Measurements from ENCODE around the gene RSPH6A. TPM values are rescaled to one million over a fixed set of nuclear protein-coding genes. Genes with fewer than 3 reads are reported as not detected.
"Not testable (repeated sequence)": the region's sequence is repeated elsewhere in the genome, so short reads cannot be mapped to it uniquely, and the experiment has no call there.

Gene RSPH6A
- total and polyA plus RNA-seq, 4 donors: 0.09 to 0.11 TPM; not detected in 2

- WGBS (ENCODE audit: insufficient coverage): 91% methylated on average over 11 of the region's 15 CpGs
- H3K27ac ChIP-seq (ENCODE audit: low read depth, low read length): no peak overlapping the region
- no peak for DNase-seq (ENCODE audit: low read depth in 4 of 6, low spot score in 6 of 6)
Observed at GRCh38 chr19:45762870-45763631, 52.1 kb downstream of the RSPH6A start.

GRCh38 chr19:45761714-45762113 is 53.4 kb downstream of the RSPH6A start:
- Histone ChIP-seq H3K27me3 (ENCODE audit: control insufficient read depth, insufficient read depth, low read length) (peaks cover 15% of the 10 kb centered on the region), H3K9me3 (ENCODE audit: control insufficient read depth, insufficient read depth, low read length) (no peaks in the 10 kb centered on the region), H3K27ac (ENCODE audit: low read depth, low read length) (no peak overlapping the region), H3K4me1 (ENCODE audit: control insufficient read depth, insufficient read depth, low read length) (peaks cover 34% of the 10 kb centered on the region), H3K4me3 (ENCODE audit: low read depth, low read length) (no peak overlapping the region), H3K36me3 (ENCODE audit: control insufficient read depth, insufficient read depth, low read length) (peaks cover 18% of the 10 kb centered on the region)
- DNase-seq (ENCODE audit: low read depth in 4 of 6, low spot score in 6 of 6): no peak
- WGBS (ENCODE audit: insufficient coverage): 63% methylated on average over 17 of the region's 17 CpGs

More at GRCh38 chr19:45762870-45763631, 52.1 kb downstream of the RSPH6A start:
- no peak overlapping the region for H3K4me3 ChIP-seq (ENCODE audit: low read depth, low read length)
- peaks cover 29% of the 10 kb centered on the region for H3K27me3 ChIP-seq (ENCODE audit: control insufficient read depth, insufficient read depth, low read length)
- H3K9me3 ChIP-seq (ENCODE audit: control insufficient read depth, insufficient read depth, low read length): no peaks in the 10 kb centered on the region
- peaks cover 20% of the 10 kb centered on the region for H3K36me3 ChIP-seq (ENCODE audit: control insufficient read depth, insufficient read depth, low read length)
- H3K4me1 ChIP-seq (ENCODE audit: control insufficient read depth, insufficient read depth, low read length): peaks cover 47% of the 10 kb centered on the region

GRCh38 chr19:45758921-45759320 is 56.2 kb downstream of the RSPH6A start:
- no peak overlapping the region for H3K27ac ChIP-seq (ENCODE audit: low read depth, low read length)
- no peaks in the 10 kb centered on the region for H3K36me3 ChIP-seq (ENCODE audit: control insufficient read depth, insufficient read depth, low read length)
- peaks cover 2% of the 10 kb centered on the region for H3K27me3 ChIP-seq (ENCODE audit: control insufficient read depth, insufficient read depth, low read length)
- no peak for DNase-seq (ENCODE audit: low read depth in 4 of 6, low spot score in 6 of 6)
- 81% methylated on average over 8 of the region's 9 CpGs for WGBS (ENCODE audit: insufficient coverage)
- no peaks in the 10 kb centered on the region for H3K9me3 ChIP-seq (ENCODE audit: control insufficient read depth, insufficient read depth, low read length)
- no peak overlapping the region for H3K4me3 ChIP-seq (ENCODE audit: low read depth, low read length)
- peaks cover 6% of the 10 kb centered on the region for H3K4me1 ChIP-seq (ENCODE audit: control insufficient read depth, insufficient read depth, low read length)

- WGBS (ENCODE audit: insufficient coverage): 83% methylated on average over 9 of the region's 9 CpGs
- Histone ChIP-seq H3K27ac (ENCODE audit: low read depth, low read length) (no peak overlapping the region), H3K4me3 (ENCODE audit: low read depth, low read length) (no peak overlapping the region), H3K36me3 (ENCODE audit: control insufficient read depth, insufficient read depth, low read length) (no peaks in the 10 kb centered on the region), H3K4me1 (ENCODE audit: control insufficient read depth, insufficient read depth, low read length) (no peaks in the 10 kb centered on the region), H3K9me3 (ENCODE audit: control insufficient read depth, insufficient read depth, low read length) (no peaks in the 10 kb centered on the region), H3K27me3 (ENCODE audit: control insufficient read depth, insufficient read depth, low read length) (no peaks in the 10 kb centered on the region)
- DNase-seq (ENCODE audit: low read depth in 4 of 6, low spot score in 6 of 6): no peak
Observed at GRCh38 chr19:45757695-45758094, 57.4 kb downstream of the RSPH6A start.

- Histone ChIP-seq H3K4me1 (ENCODE audit: control insufficient read depth, insufficient read depth, low read length) (no peaks in the 10 kb centered on the region), H3K36me3 (ENCODE audit: control insufficient read depth, insufficient read depth, low read length) (no peaks in the 10 kb centered on the region), H3K4me3 (ENCODE audit: low read depth, low read length) (no peak overlapping the region), H3K27ac (ENCODE audit: low read depth, low read length) (no peak overlapping the region), H3K9me3 (ENCODE audit: control insufficient read depth, insufficient read depth, low read length) (no peaks in the 10 kb centered on the region), H3K27me3 (ENCODE audit: control insufficient read depth, insufficient read depth, low read length) (no peaks in the 10 kb centered on the region)
- DNase-seq (ENCODE audit: low read depth in 4 of 6, low spot score in 6 of 6): no peak
- 95% methylated on average over 8 of the region's 8 CpGs for WGBS (ENCODE audit: insufficient coverage)
Observed at GRCh38 chr19:45754323-45754722, 60.8 kb downstream of the RSPH6A start.

GRCh38 chr19:45753548-45753947 is 61.6 kb downstream of the RSPH6A start:
- WGBS (ENCODE audit: insufficient coverage): 66% methylated on average over 5 of the region's 6 CpGs
- no peaks in the 10 kb centered on the region for H3K4me1 ChIP-seq (ENCODE audit: control insufficient read depth, insufficient read depth, low read length)
- no peaks in the 10 kb centered on the region for H3K27me3 ChIP-seq (ENCODE audit: control insufficient read depth, insufficient read depth, low read length)
- H3K27ac ChIP-seq (ENCODE audit: low read depth, low read length): no peak overlapping the region
- no peak overlapping the region for H3K4me3 ChIP-seq (ENCODE audit: low read depth, low read length)
- DNase-seq (ENCODE audit: low read depth in 4 of 6, low spot score in 6 of 6): no peak
- no peaks in the 10 kb centered on the region for H3K36me3 ChIP-seq (ENCODE audit: control insufficient read depth, insufficient read depth, low read length)
- no peaks in the 10 kb centered on the region for H3K9me3 ChIP-seq (ENCODE audit: control insufficient read depth, insufficient read depth, low read length)

GRCh38 chr19:45752639-45753038 is 62.5 kb downstream of the RSPH6A start:
- WGBS (ENCODE audit: insufficient coverage): 97% methylated on average over 10 of the region's 12 CpGs
- no peaks in the 10 kb centered on the region for H3K36me3 ChIP-seq (ENCODE audit: control insufficient read depth, insufficient read depth, low read length)
- no peak for DNase-seq (ENCODE audit: low read depth in 4 of 6, low spot score in 6 of 6)
- H3K27me3 ChIP-seq (ENCODE audit: control insufficient read depth, insufficient read depth, low read length): no peaks in the 10 kb centered on the region
- H3K4me3 ChIP-seq (ENCODE audit: low read depth, low read length): no peak overlapping the region
- H3K9me3 ChIP-seq (ENCODE audit: control insufficient read depth, insufficient read depth, low read length): no peaks in the 10 kb centered on the region
- no peak overlapping the region for H3K27ac ChIP-seq (ENCODE audit: low read depth, low read length)
- H3K4me1 ChIP-seq (ENCODE audit: control insufficient read depth, insufficient read depth, low read length): no peaks in the 10 kb centered on the region

- H3K9me3 ChIP-seq (ENCODE audit: control insufficient read depth, insufficient read depth, low read length); H3K27ac ChIP-seq (ENCODE audit: low read depth, low read length); DNase-seq (ENCODE audit: low read depth in 4 of 6, low spot score in 6 of 6); H3K4me1 ChIP-seq (ENCODE audit: control insufficient read depth, insufficient read depth, low read length); H3K36me3 ChIP-seq (ENCODE audit: control insufficient read depth, insufficient read depth, low read length); H3K4me3 ChIP-seq (ENCODE audit: low read depth, low read length); H3K27me3 ChIP-seq (ENCODE audit: control insufficient read depth, insufficient read depth, low read length): not testable (repeated sequence)
- 100% methylated on average over 1 of the region's 10 CpGs for WGBS (ENCODE audit: insufficient coverage)
Observed at GRCh38 chr19:45751483-45751882, 63.6 kb downstream of the RSPH6A start.

- H3K27ac ChIP-seq (ENCODE audit: low read depth, low read length): no peak overlapping the region
- 86% methylated on average over 1 of the region's 5 CpGs for whole genome bisulfite sequencing (ENCODE audit: insufficient coverage)
- no peak for DNase-seq (ENCODE audit: low read depth in 4 of 6, low spot score in 6 of 6)
- H3K36me3 ChIP-seq (ENCODE audit: control insufficient read depth, insufficient read depth, low read length): no peaks in the 10 kb centered on the region
- H3K9me3 ChIP-seq (ENCODE audit: control insufficient read depth, insufficient read depth, low read length): no peaks in the 10 kb centered on the region
- H3K4me3 ChIP-seq (ENCODE audit: low read depth, low read length): no peak overlapping the region
- H3K27me3 ChIP-seq (ENCODE audit: control insufficient read depth, insufficient read depth, low read length): no peaks in the 10 kb centered on the region
- no peaks in the 10 kb centered on the region for H3K4me1 ChIP-seq (ENCODE audit: control insufficient read depth, insufficient read depth, low read length)
Observed at GRCh38 chr19:45747513-45747912, 67.6 kb downstream of the RSPH6A start.

- DNase-seq (ENCODE audit: low read depth in 4 of 6, low spot score in 6 of 6): no peak
- WGBS (ENCODE audit: insufficient coverage): 78% methylated on average over 5 of the region's 5 CpGs
- Histone ChIP-seq H3K9me3 (ENCODE audit: control insufficient read depth, insufficient read depth, low read length) (no peaks in the 10 kb centered on the region), H3K4me3 (ENCODE audit: low read depth, low read length) (no peak overlapping the region), H3K36me3 (ENCODE audit: control insufficient read depth, insufficient read depth, low read length) (no peaks in the 10 kb centered on the region), H3K4me1 (ENCODE audit: control insufficient read depth, insufficient read depth, low read length) (no peaks in the 10 kb centered on the region), H3K27me3 (ENCODE audit: control insufficient read depth, insufficient read depth, low read length) (no peaks in the 10 kb centered on the region), H3K27ac (ENCODE audit: low read depth, low read length) (no peak overlapping the region)
Observed at GRCh38 chr19:45746866-45747265, 68.2 kb downstream of the RSPH6A start.

Data from spinal cord (tissue), 10 donors.